Left renal cortex interstitium (tissue), 4 donors: ENCODE results near the gene BNIP3. TPM values are rescaled to one million over a fixed set of nuclear protein-coding genes. Genes with fewer than 3 reads are reported as not detected.
"Not testable (repeated sequence)": the region's sequence is repeated elsewhere in the genome, so short reads cannot be mapped to it uniquely, and the experiment has no call there.

Experiments
- DNase-seq, 4 donors: peaks; one replicate each; pipeline ENCODE4 v3.0.0-alpha.2; 2013; ENCODE audit warnings: low read depth in 4 of 4, low spot score in 2 of 4, missing footprints in 1 of 4
- polyA plus RNA-seq, 4 donors: library from polyadenylated mRNA; unstranded; fragments of 120-200 nt; gene quantifications; one replicate each; pipeline ENCODE4 v1.2.1, GENCODE V29; 2013; ENCODE audit not compliant: insufficient read length in 4 of 4

BNIP3 gene
- polyA plus RNA-seq, 4 donors, result 67.2 to 86.7 (median 75.9) TPM

DNA sequence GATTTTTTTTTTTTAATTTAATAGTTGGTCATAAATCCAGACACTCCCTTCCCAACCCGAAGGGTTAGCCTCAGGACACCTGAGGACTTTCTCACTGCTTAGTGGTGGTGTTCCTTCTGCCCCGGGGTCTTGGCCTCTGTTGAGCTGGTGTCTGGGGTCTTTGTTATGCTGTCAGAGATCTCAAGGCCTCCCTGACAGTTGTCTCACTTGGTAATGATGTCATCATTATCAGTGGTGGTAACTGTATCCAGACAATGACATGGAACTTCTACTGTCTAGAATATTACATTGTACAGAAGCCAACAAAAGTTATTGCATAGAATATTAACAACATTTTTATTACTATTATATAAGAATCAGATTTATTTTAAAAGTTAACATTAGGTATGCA is 48.0 kb downstream of the BNIP3 start:
- DNase-seq, result no peak

- DNase-seq, result no peak
Measured at GRCh38 chr10:131933016-131933695, 48.6 kb downstream of the BNIP3 start.

DNA sequence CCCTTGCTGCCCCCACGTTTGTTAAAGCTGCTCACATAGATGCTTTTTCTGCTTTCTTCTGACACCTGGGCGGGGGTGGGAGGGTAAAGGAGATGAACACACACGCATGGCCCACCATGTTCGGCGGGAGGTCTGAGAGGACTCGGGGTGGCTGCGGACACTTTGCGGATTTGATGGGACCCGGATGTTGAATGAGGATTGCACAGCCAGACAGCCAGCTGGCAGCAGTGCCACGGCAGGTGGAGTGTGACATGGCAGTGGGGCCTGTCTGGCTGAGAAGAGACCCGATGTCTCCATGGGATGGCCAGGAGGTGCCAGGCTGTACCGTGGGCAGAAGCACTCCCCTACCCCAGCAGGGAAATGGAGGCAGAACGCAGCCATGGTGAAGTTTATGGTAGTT is 49.7 kb downstream of the BNIP3 start:
- DNase-seq, result no peak

DNA sequence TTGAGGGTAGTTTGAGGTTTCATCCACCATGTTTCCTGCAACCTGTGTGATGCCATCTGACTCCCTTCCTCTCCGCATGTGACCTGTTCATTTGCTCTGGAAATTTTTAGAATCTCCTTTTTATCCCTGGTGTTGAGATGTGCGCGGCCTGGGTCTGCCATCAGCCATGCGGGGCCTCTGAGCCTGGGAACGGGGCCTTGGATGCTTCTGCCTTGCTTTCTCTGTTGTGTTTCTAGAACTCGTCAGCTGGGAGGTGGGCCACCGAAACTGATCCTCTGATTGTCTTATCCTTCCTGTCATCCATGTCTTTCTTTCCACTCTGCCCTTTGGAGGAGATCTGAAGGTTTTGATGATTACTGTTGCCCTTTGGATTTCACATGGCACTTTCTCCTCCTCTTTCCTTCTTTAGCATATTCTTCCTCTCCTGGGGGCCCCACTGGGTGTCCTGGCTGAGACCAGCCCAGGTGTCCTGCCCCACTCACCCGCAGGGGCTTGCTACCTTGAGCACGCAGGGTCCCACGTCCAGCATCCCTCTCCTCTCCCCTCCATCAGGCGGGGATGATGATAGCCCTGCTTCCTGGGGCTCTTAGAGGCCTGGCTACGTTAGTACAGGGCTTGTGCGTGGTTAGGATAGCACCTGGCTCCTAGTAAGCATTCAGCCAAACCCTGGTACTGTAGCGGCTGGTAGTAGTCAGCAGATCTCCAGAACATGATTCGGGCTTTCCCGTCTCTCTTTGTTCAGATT is 51.0 kb downstream of the BNIP3 start:
- no peak for DNase-seq

GRCh38 chr10:131930150-131930549 is 51.6 kb downstream of the BNIP3 start:
- no peak for DNase-seq

- DNase-seq, result no peak
Measured at GRCh38 chr10:131929122-131929845, 52.4 kb downstream of the BNIP3 start.

- no peak for DNase-seq
Measured at GRCh38 chr10:131928248-131929095, 53.3 kb downstream of the BNIP3 start.

- no peak for DNase-seq
Measured at GRCh38 chr10:131926743-131927595, 54.8 kb downstream of the BNIP3 start.

GRCh38 chr10:131926253-131926652 is 55.5 kb downstream of the BNIP3 start:
- no peak for DNase-seq

- no peak for DNase-seq
Measured at GRCh38 chr10:131925716-131926115, 56.0 kb downstream of the BNIP3 start.

DNA sequence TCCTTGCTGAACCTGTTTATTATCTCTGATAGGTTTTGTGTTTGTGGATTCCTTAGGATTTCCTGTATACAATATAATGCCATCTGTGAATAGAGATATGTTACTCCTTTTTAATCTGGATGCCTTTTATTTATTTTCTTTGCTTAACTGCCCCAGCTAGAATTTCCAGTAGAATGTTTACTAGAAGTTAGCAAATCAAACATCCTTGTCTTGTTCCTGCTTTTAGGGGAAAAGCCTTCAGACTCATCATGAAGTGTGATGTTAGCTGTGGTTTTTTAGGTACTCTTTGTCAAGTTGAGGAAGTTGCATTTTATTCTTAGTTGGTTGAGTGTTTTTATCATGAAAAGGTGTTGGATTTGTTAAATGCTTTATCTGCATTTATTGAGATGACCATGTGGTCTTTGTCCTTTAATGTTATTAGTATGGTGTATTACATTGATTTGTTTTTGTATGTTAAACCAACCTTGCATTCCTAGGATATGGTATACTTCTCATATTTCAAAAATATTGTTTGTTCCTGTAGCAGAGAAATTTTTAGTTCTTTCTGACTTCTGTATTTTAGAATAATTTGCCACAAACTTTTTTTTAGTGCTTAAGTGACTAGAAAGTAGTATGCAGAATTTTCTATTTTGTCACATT is 56.6 kb downstream of the BNIP3 start:
- no peak for DNase-seq

DNA sequence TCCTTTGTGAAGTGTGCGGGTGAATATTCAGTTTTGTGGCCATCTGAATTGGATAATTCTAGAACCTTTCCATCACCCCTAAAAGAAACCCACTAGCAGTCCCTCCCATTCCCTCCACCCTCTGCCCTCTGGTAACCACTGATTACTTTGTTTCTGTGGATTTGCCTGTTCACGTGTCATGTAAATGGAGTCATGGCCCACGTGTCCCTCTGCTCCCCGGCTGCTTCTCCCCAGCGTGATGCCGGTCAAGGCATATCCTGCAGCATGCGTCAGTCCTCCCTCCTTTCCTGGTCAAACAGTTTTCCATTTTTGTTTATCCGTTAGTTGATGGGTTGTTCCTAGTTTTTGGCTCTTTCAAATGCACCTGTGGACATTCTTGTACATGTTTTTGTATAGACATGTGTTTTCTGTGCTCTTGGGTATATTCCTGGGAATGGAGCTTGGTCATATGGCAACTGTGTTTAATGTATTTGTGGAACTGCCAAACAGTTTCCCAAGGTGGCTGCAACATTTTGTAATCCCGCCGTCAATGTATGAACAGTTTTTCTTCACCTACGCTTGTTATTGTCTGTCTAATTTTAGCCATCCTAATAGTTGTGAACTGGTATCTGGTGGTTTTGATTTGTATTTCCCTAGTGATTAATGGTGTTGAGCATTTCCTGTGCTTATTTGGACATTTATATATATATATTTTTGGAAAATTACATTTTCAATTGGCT is 58.5 kb downstream of the BNIP3 start:
- no peak for DNase-seq

DNA sequence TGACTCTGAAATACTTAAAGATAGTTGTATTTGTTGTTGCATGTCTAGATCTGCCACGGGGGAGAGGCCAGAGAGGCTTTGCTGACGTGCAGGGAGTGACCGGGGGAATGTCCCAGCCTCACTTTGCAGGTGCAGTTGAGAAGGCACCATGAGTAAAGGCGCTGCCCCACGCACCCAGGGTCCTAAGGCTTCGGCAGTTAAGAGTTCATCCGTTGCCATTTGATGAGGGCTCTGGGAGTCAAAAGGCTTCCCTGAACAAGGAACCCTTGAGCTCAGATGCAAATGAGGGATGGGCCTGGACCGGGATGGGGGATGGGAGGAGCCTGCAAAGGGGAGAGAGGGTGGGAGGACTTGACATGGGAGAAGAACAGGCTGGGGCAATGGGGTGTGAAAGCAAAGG is 60.5 kb downstream of the BNIP3 start:
- DNase-seq, result no peak

DNA sequence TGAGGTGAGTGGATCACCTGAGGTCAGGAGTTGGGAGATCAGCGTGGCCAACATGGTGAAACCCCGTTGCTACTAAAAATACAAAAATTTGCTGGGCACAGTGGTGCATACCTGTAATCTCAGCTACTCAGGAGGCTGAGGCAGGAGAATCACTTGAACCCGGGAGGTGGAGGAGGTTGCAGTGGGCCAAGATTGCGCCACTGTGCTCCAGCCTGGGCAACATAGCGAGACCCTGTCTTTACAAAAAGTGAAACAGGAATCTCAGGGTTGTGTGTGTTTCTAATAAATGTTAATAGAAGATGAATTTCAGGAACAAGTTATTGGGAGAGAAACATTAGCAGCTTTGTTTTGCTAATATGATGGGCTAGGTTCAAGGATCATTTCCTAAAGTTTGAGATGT is 61.0 kb downstream of the BNIP3 start:
- no peak for DNase-seq

- DNase-seq, result no peak
Measured at GRCh38 chr10:131920151-131920550, 61.6 kb downstream of the BNIP3 start.

DNA sequence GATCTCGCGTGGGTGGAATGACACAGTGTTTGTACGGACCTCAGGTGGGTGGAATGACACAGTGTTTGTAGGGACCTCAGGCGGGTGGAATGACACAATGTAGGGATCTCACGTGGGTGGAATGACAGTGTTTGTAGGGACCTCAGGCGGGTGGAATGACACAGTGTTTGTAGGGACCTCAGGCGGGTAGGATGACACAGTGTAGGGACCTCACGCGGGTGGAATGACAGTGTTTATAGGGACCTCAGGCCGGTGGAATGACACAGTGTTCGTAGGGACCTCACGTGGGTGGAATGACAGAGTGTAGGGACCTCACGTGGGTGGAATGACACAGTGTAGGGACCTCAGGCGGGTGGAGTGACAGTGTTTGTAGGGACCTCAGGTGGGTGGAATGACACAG is 62.3 kb downstream of the BNIP3 start:
- not testable (repeated sequence) for DNase-seq
